HEK293 (cell line): ENCODE data around the gene DDX24.

Source experiments
- CTCF ChIP-seq: fragments of 450-650 bp; formaldehyde crosslinking; IDR thresholded peaks from 2 replicates; pipeline ENCODE4 v1.5.1; 2016; ENCODE audit warnings: missing biosample characterization, missing genetic modification characterization
- REST ChIP-seq: fragments of 450-650 bp; formaldehyde crosslinking; IDR thresholded peaks from 2 replicates; pipeline ENCODE4 v1.5.1; 2016; ENCODE audit warnings: missing biosample characterization, missing genetic modification characterization
- TF ChIP-seq, protein P1 (sequence below): fragments of 450-650 bp; formaldehyde crosslinking; IDR thresholded peaks from 2 replicates; pipeline ENCODE4 v1.5.1; 2016; ENCODE audit warnings: missing biosample characterization, missing genetic modification characterization

- TF ChIP-seq, protein P1, sequence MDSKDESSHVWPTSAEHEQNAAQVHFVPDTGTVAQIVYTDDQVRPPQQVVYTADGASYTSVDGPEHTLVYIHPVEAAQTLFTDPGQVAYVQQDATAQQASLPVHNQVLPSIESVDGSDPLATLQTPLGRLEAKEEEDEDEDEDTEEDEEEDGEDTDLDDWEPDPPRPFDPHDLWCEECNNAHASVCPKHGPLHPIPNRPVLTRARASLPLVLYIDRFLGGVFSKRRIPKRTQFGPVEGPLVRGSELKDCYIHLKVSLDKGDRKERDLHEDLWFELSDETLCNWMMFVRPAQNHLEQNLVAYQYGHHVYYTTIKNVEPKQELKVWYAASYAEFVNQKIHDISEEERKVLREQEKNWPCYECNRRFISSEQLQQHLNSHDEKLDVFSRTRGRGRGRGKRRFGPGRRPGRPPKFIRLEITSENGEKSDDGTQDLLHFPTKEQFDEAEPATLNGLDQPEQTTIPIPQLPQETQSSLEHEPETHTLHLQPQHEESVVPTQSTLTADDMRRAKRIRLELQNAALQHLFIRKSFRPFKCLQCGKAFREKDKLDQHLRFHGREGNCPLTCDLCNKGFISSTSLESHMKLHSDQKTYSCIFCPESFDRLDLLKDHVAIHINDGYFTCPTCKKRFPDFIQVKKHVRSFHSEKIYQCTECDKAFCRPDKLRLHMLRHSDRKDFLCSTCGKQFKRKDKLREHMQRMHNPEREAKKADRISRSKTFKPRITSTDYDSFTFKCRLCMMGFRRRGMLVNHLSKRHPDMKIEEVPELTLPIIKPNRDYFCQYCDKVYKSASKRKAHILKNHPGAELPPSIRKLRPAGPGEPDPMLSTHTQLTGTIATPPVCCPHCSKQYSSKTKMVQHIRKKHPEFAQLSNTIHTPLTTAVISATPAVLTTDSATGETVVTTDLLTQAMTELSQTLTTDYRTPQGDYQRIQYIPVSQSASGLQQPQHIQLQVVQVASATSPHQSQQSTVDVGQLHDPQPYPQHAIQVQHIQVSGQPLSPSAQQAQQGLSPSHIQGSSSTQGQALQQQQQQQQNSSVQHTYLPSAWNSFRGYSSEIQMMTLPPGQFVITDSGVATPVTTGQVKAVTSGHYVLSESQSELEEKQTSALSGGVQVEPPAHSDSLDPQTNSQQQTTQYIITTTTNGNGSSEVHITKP (tag by site-specific recombination), result no peak
- TF ChIP-seq CTCF (tag by site-specific recombination), result no peak
- no peak for TF ChIP-seq REST (tag by site-specific recombination)
These were observed 81.4 kb downstream of the DDX24 start for GRCh38 chr14:93999573-93999972.
